Activated CD4-positive, alpha-beta T cell treated with anti-CD3 and anti-CD28 coated beads, Interleukin-2, amount 50 U/mL, for 4 hours (primary cell): ENCODE measurements around the gene CARD6.
"Not testable (repeated sequence)": the region's sequence is repeated elsewhere in the genome, so short reads cannot be mapped to it uniquely, and the experiment has no call there.

Experiments used
- DNase-seq, 2 experiments: peaks; one replicate each; pipeline ENCODE4 v3.0.0-alpha.2; 2020

The CARD6 gene, protein sequence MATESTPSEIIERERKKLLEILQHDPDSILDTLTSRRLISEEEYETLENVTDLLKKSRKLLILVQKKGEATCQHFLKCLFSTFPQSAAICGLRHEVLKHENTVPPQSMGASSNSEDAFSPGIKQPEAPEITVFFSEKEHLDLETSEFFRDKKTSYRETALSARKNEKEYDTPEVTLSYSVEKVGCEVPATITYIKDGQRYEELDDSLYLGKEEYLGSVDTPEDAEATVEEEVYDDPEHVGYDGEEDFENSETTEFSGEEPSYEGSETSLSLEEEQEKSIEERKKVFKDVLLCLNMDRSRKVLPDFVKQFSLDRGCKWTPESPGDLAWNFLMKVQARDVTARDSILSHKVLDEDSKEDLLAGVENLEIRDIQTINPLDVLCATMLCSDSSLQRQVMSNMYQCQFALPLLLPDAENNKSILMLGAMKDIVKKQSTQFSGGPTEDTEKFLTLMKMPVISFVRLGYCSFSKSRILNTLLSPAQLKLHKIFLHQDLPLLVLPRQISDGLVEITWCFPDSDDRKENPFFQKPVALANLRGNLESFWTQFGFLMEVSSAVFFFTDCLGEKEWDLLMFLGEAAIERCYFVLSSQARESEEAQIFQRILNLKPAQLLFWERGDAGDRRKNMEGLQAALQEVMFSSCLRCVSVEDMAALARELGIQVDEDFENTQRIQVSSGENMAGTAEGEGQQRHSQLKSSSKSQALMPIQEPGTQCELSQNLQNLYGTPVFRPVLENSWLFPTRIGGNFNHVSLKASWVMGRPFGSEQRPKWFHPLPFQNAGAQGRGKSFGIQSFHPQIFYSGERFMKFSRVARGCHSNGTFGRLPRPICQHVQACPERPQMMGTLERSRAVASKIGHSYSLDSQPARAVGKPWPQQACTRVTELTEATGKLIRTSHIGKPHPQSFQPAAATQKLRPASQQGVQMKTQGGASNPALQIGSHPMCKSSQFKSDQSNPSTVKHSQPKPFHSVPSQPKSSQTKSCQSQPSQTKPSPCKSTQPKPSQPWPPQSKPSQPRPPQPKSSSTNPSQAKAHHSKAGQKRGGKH

DNA sequence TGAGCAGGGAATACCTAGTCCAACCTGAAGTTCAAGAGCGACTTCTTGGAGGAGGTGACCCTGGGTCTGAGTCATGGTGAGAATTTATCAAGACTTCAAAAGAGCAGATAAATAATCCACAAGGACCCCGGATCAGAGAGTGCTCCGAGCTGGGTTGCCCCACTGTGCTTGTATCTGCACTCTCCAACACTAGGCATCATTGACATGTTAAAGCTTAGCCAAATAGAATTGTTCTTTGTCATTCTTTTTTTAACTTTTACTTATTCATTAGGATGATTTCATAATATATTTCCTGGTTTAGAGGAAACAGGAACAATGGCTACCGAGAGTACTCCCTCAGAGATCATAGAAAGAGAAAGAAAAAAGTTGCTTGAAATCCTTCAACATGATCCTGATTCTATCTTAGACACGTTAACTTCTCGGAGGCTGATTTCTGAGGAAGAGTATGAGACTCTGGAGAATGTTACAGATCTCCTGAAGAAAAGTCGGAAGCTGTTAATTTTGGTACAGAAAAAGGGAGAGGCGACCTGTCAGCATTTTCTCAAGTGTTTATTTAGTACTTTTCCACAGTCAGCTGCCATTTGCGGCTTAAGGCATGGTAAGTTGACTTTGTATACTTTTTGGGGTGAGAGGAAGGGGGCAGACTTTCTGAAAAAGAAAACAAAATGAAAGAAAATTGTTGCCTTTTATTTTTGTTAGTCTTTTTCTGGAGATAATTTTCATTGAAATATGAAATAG lies at the start of gene CARD6:
TSS of gene CARD6 (plus strand) at position 300 of the 738 bp plus-strand sequence. CDS start at position 316, 16 bp downstream.
- DNase-seq, result no peak

- no peak for DNase-seq
Observed at GRCh38 chr5:40791715-40792139, 49.4 kb upstream of the CARD6 start.

DNA sequence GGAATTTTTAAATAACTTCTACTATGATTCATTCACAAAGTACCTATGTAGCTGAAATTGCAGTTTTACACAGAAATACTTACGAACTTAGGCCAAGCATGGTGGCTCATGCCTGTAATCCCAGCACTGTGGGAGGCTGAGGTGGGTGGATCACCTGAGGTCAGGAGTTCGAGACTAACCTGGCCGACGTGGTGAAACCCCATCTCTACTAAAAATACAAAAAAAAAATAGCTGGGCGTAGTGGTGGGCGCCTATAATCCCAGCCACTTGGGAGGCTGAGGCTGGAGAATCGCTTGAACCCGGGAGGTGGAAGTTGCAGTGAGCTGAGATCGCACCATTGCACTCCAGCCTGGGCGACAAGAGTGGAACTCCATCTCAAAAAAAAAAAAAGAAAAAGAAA lies 48.5 kb upstream of the CARD6 start:
- not testable (repeated sequence) for DNase-seq

DNA sequence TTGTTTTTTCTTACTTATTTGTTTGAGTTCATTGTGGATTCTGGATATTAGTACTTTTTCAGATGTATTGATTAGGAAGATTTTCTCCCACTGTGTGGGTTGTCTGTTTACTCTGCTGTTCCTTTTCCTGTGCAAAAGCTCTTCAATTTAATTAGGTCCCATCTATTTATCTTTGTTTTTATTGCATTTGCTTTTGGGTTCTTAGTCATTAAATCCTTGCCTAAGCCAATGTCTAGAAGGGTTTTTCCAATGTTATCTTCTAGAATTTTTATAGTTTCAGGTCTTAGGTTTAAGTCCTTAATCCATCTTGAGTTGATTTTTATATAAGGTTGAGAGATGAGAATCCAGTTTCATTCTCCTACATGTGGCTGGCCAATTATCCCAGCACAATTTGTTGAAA lies 46.8 kb upstream of the CARD6 start:
- not testable (repeated sequence) for DNase-seq

GRCh38 chr5:40794877-40795276 lies 46.3 kb upstream of the CARD6 start:
- not testable (repeated sequence) for DNase-seq

DNA sequence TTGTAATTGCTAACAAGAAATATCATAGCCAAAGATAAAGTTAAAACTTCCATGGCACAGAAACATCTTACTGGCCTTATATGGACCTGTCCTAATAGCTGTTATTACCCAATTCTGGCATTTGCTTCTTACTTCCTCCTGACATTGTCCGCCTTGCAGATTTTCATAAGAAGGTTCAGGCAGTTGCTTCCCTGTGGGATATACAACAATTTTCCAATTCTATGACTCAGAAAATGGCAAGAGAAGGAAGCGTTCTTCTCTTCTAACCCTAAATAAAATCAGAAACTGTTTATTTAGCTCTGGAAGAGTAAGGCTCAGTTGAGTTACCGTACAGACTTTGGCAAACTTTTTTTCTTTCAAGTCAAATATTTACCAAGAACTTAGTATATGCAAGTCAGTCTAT lies 44.7 kb upstream of the CARD6 start:
- DNase-seq, result no peak

GRCh38 chr5:40797273-40798011 lies 43.7 kb upstream of the CARD6 start:
- peak; percentile 67 to 72 for DNase-seq

GRCh38 chr5:40798012-40798800 lies 43.0 kb upstream of the CARD6 start, which contains the start of gene PRKAA1:
Gene PRKAA1, minus strand, starts transcription at chr5:40798374. Its CDS starts 185 bp downstream, at chr5:40798189.
- peak; percentile 82 to 87 for DNase-seq

- no peak for DNase-seq
Observed at GRCh38 chr5:40798801-40799210, 42.4 kb upstream of the CARD6 start.

GRCh38 chr5:40799258-40799657 lies 41.9 kb upstream of the CARD6 start:
- no peak for DNase-seq

- DNase-seq, result no peak
Observed at GRCh38 chr5:40801771-40802562, 39.2 kb upstream of the CARD6 start.

DNA sequence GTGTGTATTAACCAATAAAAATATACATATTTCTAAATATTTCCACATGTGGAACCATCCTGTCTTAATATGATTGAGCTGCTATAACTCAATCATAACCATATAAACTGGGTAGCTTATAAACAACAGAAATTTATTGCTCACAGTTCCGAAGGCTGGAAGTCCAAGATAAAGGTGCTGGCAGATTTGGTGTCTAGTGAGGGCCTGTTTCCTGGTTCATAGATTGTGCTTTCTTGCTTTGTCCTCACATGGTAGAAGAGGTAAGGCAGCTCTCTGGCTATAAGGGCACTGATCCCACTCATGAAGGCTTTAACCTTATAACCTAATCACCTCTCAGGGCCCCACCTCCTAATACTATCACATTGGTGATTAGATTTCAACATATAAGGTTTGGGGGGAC lies 29.0 kb upstream of the CARD6 start:
- no peak for DNase-seq

GRCh38 chr5:40813698-40814281 lies 27.4 kb upstream of the CARD6 start:
- DNase-seq, result no peak

DNA sequence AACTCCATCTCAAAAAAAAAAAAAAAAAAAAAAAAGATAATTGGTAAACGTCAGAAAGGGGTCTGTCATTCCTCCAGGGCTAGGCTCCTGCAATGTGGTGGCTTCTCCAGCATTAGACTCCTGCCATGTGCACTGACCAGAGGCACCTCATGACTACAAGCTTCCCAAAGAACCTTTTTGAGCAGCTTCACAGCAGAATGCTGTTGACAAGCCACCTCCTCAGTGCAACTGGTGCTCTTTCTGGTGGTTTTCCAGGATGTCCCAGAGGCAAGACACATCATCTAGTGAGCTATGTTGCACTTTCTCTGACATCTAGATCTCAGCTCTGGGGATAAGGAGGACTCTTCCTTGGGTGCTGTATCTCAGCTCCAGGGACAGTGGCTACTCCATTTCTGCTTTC lies 17.7 kb upstream of the CARD6 start:
- DNase-seq, result no peak

DNA sequence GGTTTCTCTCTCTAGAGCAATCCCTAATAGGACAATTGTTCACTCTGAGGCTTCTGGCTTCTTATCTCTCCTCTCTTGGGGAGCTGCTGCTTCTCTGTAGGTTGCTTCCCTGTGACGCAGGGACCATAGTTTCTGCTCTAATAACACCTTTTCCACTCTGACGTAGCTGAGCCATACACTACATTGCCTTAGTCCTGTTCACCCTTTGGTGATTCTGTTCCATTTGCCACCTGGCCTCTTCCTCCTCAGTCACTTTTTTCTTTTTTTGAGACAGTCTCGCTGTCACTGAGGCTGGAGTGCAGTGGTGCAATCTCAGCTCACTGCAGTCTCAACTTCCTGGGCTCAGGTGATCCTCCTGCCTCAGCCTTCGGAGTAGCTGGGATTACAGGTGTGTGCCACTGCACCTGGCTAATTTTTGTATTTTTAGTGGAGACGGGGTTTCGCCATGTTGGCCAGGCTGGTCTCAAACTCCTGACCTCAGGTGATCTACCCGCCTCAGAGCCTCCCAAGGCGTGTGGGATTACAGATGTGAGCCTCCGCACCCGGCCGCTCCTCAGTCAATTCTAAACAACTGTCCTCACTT lies 15.6 kb upstream of the CARD6 start:
- DNase-seq, result not testable (repeated sequence)

GRCh38 chr5:40826489-40827187 lies 14.5 kb upstream of the CARD6 start:
- no peak for DNase-seq

DNA sequence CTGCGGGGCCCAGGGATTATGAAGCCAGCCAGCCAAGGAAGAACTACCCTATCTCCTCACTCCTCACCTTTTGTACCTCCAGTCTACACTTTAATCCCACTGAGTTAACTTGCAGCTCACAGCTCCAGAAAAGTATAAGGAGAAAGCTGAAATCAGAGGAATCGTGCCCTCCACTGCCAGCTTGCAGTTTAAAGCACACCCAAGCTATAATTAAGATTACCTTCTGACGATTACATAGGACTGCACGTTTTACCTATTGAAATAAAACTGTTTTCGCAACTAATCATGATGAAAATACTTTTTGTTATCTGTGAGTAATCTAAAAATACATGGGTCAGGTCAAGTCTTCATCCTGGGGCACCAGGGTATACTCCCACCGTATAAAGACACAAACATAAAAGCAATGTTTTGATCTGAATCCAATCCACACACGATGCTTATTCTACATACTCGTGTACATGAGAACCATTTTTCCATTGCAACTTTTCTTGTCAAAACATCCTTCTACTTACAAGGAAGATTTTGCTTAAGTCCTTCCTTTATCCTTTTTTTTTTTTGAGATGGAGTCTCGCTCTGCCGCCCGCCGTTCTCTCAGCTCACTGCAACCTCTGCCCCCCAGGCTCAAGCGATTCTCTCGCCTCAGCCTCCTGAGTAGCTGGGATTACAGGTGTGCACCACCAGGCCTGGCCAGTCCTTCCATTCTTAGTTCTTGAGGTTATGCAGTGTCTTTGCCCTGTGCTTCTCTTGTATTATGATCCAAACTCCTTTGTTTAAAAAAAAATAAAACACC lies 13.8 kb upstream of the CARD6 start:
- DNase-seq, result no peak
